ENCODE measurements around the gene TRPC6.

TRPC6 gene

GRCh38 chr11:101583251-101584128 lies at the start of gene TRPC6:
Gene TRPC6 (minus strand): TSS chr11:101584007. CDS start chr11:101583503, 504 bp downstream.
- TF ChIP-seq CTCF (IDR thresholded peaks at IDR 0.05; ENCODE audit: borderline replicate concordance, control extremely low read depth, extremely low read depth, insufficient read depth, missing control alignments): no peak
- in situ Hi-C loops (cut with MboI; ENCODE audit: low sequenced_read_pairs, unreplicated experiment): no loop called here
- peak; percentile 10 for DNase-seq (ENCODE audit: low spot score)

- TF ChIP-seq CTCF (IDR thresholded peaks at IDR 0.05; ENCODE audit: borderline replicate concordance, control extremely low read depth, extremely low read depth, insufficient read depth, missing control alignments): no peak
- in situ Hi-C loops (cut with MboI; ENCODE audit: low sequenced_read_pairs, unreplicated experiment): no loop called here
These were observed 36.2 kb upstream of the TRPC6 start for GRCh38 chr11:101620026-101620425.

GRCh38 chr11:101618709-101619108 lies 34.9 kb upstream of the TRPC6 start:
- in situ Hi-C loops (cut with MboI; ENCODE audit: low sequenced_read_pairs, unreplicated experiment): no loop called here
- no peak for DNase-seq (ENCODE audit: low spot score)
- TF ChIP-seq CTCF (IDR thresholded peaks at IDR 0.05; ENCODE audit: borderline replicate concordance, control extremely low read depth, extremely low read depth, insufficient read depth, missing control alignments): no peak

More at GRCh38 chr11:101620026-101620425, 36.2 kb upstream of the TRPC6 start:
- DNase-seq (ENCODE audit: low spot score): no peak

- no peak for TF ChIP-seq CTCF (IDR thresholded peaks at IDR 0.05; ENCODE audit: borderline replicate concordance, control extremely low read depth, extremely low read depth, insufficient read depth, missing control alignments)
- in situ Hi-C loops (cut with MboI; ENCODE audit: low sequenced_read_pairs, unreplicated experiment): no loop called here
- no peak for DNase-seq (ENCODE audit: low spot score)
These were observed 34.0 kb upstream of the TRPC6 start for GRCh38 chr11:101617735-101618332.

- no peak for DNase-seq (ENCODE audit: low spot score)
- TF ChIP-seq CTCF (IDR thresholded peaks at IDR 0.05; ENCODE audit: borderline replicate concordance, control extremely low read depth, extremely low read depth, insufficient read depth, missing control alignments): no peak
- in situ Hi-C loops (cut with MboI; ENCODE audit: low sequenced_read_pairs, unreplicated experiment): no loop called here
These were observed 28.7 kb upstream of the TRPC6 start for GRCh38 chr11:101612481-101612880.

GRCh38 chr11:101600924-101601323 lies 17.1 kb upstream of the TRPC6 start:
- TF ChIP-seq CTCF (IDR thresholded peaks at IDR 0.05; ENCODE audit: borderline replicate concordance, control extremely low read depth, extremely low read depth, insufficient read depth, missing control alignments): no peak
- in situ Hi-C loops (cut with MboI; ENCODE audit: low sequenced_read_pairs, unreplicated experiment): no loop called here
- DNase-seq (ENCODE audit: low spot score): no peak

Measured in GM13976 (cell line).